ENCODE measurements around the gene AKAP17A.

DNA sequence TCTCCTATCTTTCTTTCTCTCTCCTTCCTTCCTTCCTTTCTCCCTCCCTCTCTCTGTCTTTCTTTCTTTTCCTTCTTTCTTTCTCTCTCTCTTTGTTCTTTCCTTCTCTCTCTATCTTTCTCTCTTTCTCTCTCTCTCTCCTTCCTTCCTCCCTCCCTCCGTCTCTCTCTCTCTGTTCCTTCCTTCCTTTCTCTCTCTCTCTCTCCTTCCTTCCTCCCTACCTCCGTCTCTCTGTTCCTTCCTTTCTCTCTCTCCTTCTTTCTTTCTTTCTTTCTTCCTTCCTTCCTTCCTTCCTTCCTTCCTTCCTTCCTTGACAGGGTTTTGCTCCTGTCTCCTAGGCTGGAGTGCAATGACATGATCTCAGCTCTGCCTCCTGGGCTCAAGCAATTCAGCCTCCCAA lies 30.2 kb upstream of the AKAP17A start:
- TF ChIP-seq, protein P1, sequence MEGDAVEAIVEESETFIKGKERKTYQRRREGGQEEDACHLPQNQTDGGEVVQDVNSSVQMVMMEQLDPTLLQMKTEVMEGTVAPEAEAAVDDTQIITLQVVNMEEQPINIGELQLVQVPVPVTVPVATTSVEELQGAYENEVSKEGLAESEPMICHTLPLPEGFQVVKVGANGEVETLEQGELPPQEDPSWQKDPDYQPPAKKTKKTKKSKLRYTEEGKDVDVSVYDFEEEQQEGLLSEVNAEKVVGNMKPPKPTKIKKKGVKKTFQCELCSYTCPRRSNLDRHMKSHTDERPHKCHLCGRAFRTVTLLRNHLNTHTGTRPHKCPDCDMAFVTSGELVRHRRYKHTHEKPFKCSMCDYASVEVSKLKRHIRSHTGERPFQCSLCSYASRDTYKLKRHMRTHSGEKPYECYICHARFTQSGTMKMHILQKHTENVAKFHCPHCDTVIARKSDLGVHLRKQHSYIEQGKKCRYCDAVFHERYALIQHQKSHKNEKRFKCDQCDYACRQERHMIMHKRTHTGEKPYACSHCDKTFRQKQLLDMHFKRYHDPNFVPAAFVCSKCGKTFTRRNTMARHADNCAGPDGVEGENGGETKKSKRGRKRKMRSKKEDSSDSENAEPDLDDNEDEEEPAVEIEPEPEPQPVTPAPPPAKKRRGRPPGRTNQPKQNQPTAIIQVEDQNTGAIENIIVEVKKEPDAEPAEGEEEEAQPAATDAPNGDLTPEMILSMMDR (conservative IDR thresholded peaks at IDR 0.05 in 1 of 2, IDR thresholded peaks at IDR 0.05 in 1 of 2; ENCODE audit: low read depth in 1 of 2, low read length in 2 of 2), result no peak
- TF ChIP-seq EZH2 (IDR thresholded peaks at IDR 0.05; ENCODE audit: low read length, missing control alignments), result no peak

All from fibroblast of lung (primary cell).